BE2C (cell line): Measurements from ENCODE around the gene CASTOR2.
"Not testable (repeated sequence)": the region's sequence is repeated elsewhere in the genome, so short reads cannot be mapped to it uniquely, and the experiment has no call there.

Experiments
- DNase-seq: peaks from one replicate; pipeline ENCODE4 v3.0.0-alpha.2; 2020
- H3K27me3 ChIP-seq: fragments of 250-450 bp; sonication (Bioruptor Pico); 2 replicates; pipeline ENCODE4 v1.5.1; 2020; ENCODE audit warnings: mild to moderate bottlenecking
- H3K36me3 ChIP-seq: fragments of 250-450 bp; sonication (Bioruptor Pico); 2 replicates; pipeline ENCODE4 v1.5.1; 2020; ENCODE audit warnings: mild to moderate bottlenecking
- H3K4me1 ChIP-seq: fragments of 250-450 bp; sonication (Bioruptor Pico); 2 replicates; pipeline ENCODE4 v1.5.1; 2020
- H3K4me3 ChIP-seq: 2 replicates; pipeline ENCODE4 v1.5.1; 2011; ENCODE audit warnings: low read depth, low read length
- H3K9me3 ChIP-seq: fragments of 250-450 bp; sonication (Bioruptor Pico); 2 replicates; pipeline ENCODE4 v1.5.1; 2020
- TF ChIP-seq, protein P1 (sequence below): IDR thresholded peaks from 2 replicates; pipeline ENCODE4 v1.5.1; 2012; ENCODE audit warnings: mild to moderate bottlenecking, low read depth, low read length

The CASTOR2 gene

DNA sequence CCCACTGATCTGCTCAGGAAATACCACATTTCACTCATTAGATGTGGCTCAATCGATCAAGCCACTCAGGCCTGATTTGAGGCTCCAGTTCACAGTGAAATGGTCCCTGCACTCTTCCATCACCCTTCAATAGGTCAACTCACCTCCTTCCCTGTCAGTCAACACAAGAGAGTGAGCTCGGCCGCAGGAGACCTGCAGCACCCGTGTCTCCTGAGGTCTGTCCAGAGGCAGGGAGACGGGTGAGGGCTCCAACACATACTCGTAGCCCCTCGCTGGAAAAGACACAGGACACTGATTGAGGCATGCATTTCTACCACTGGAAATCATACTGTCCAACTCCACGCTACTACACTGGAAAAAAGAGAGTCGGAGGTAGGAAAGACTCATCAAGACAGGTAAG is 102.0 kb downstream of the CASTOR2 start:
- DNase-seq, result no peak
- no peaks in the 10 kb centered on the region for H3K27me3 ChIP-seq

DNA sequence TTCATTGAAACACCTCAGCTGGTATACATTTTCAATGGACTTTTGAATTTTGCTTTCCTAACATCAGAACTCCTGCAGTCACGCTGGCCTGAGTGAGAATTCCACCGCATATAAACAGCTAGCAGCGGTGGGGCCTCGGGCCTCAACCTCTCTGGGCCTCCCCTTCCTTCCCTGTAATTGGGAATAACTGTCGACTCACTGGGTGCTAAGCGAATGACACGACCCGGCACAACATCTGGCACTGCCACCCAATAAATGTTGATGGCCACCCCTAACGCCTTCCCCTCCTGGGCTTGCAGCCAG is 108.4 kb downstream of the CASTOR2 start:
- TF ChIP-seq, protein P1, sequence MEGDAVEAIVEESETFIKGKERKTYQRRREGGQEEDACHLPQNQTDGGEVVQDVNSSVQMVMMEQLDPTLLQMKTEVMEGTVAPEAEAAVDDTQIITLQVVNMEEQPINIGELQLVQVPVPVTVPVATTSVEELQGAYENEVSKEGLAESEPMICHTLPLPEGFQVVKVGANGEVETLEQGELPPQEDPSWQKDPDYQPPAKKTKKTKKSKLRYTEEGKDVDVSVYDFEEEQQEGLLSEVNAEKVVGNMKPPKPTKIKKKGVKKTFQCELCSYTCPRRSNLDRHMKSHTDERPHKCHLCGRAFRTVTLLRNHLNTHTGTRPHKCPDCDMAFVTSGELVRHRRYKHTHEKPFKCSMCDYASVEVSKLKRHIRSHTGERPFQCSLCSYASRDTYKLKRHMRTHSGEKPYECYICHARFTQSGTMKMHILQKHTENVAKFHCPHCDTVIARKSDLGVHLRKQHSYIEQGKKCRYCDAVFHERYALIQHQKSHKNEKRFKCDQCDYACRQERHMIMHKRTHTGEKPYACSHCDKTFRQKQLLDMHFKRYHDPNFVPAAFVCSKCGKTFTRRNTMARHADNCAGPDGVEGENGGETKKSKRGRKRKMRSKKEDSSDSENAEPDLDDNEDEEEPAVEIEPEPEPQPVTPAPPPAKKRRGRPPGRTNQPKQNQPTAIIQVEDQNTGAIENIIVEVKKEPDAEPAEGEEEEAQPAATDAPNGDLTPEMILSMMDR, result no peak

More for the DNA sequence above, 102.0 kb downstream of the CASTOR2 start:
- Histone ChIP-seq H3K36me3 (peaks cover 78% of the 10 kb centered on the region), H3K4me1 (no peaks in the 10 kb centered on the region), H3K9me3 (no peaks in the 10 kb centered on the region), H3K4me3 (no peak overlapping the region)
- TF ChIP-seq, protein P1, result no peak

DNA sequence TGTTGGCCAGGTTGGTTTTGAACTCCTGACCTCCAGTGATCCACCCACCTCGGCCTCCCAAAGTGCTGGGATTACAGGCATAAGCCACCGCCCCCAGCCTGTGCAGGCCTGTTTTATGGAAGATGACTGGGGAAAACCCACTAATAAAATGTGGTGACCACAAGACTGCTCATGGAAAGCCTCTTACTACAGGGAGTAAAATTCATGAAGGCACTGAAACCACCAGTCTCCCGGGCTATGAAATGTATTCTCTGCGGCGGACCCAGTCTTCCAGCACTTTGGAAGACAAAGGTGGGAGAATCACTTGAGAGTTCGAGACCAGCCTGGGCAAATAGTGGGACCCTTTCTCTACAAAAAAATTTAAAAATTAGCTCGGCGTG is 109.7 kb downstream of the CASTOR2 start:
- H3K27me3 ChIP-seq, DNase-seq, H3K4me1 ChIP-seq, H3K9me3 ChIP-seq: not testable (repeated sequence)
- peak overlapping the region; percentile 87 for H3K4me3 ChIP-seq
- peaks cover 20% of the 10 kb centered on the region for H3K36me3 ChIP-seq

More for the DNA sequence above, 108.4 kb downstream of the CASTOR2 start:
- H3K4me3 ChIP-seq, result peak overlapping the region; percentile 87
- DNase-seq, result no peak
- H3K9me3 ChIP-seq, result no peaks in the 10 kb centered on the region
- H3K36me3 ChIP-seq, result peaks cover 28% of the 10 kb centered on the region
- H3K4me1 ChIP-seq, result no peaks in the 10 kb centered on the region
- H3K27me3 ChIP-seq, result no peaks in the 10 kb centered on the region
